Measurements from ENCODE around the gene ANKRD6. TPM values are rescaled to one million over a fixed set of nuclear protein-coding genes. Genes with fewer than 3 reads are reported as not detected.

The ANKRD6 gene
- polyA plus RNA-seq, 1 experiment: 1.1 TPM

GRCh38 chr6:89530982-89531381 is 98.0 kb downstream of the ANKRD6 start:
- Histone ChIP-seq H3K36me3 (ENCODE audit: control insufficient read depth, insufficient read depth, low read length) (no peaks in the 10 kb centered on the region), H3K27me3 (ENCODE audit: control insufficient read depth, insufficient read depth, low read length) (no peaks in the 10 kb centered on the region; the same call in 1 of the 2 replicates), H3K4me3 (ENCODE audit: low read depth, low read length) (no peak overlapping the region)
- CTCF ChIA-PET: no interaction called here
- POLR2A ChIA-PET: no interaction called here
- DNase-seq (ENCODE audit: low read depth): no peak
- no peak for TF ChIP-seq CTCF (IDR thresholded peaks at IDR 0.05; ENCODE audit: insufficient read depth, low read depth, low read length)

- no peaks in the 10 kb centered on the region for H3K36me3 ChIP-seq (ENCODE audit: control insufficient read depth, insufficient read depth, low read length)
- no peak overlapping the region for H3K4me3 ChIP-seq (ENCODE audit: low read depth, low read length)
- no peak for DNase-seq (ENCODE audit: low read depth)
- H3K27me3 ChIP-seq (ENCODE audit: control insufficient read depth, insufficient read depth, low read length): no peaks in the 10 kb centered on the region; the same call in 1 of the 2 replicates
- no peak for TF ChIP-seq CTCF (IDR thresholded peaks at IDR 0.05; ENCODE audit: insufficient read depth, low read depth, low read length)
- CTCF ChIA-PET: interaction anchor here (0.7 kb wide), 1 partner anchor 32 kb away, joined by 3 read pairs; no protein-coding TSS in a partner anchor
- POLR2A ChIA-PET: no interaction called here
Observed at GRCh38 chr6:89536231-89536630, 103.3 kb downstream of the ANKRD6 start.

GRCh38 chr6:89539779-89540178 is 106.8 kb downstream of the ANKRD6 start:
- no peak for TF ChIP-seq CTCF (IDR thresholded peaks at IDR 0.05; ENCODE audit: insufficient read depth, low read depth, low read length)
- Histone ChIP-seq H3K4me3 (ENCODE audit: low read depth, low read length) (no peak overlapping the region), H3K27me3 (ENCODE audit: control insufficient read depth, insufficient read depth, low read length) (no peaks in the 10 kb centered on the region; the same call in 1 of the 2 replicates), H3K36me3 (ENCODE audit: control insufficient read depth, insufficient read depth, low read length) (no peaks in the 10 kb centered on the region)
- ChIA-PET CTCF (no interaction called here), POLR2A (no interaction called here)
- no peak for DNase-seq (ENCODE audit: low read depth)

GRCh38 chr6:89542081-89542857 is 109.3 kb downstream of the ANKRD6 start:
- CTCF ChIA-PET: interaction anchor here (0.7 kb wide), 1 partner anchor 1081 kb away, joined by 3 read pairs; no protein-coding TSS in a partner anchor
- Histone ChIP-seq H3K27me3 (ENCODE audit: control insufficient read depth, insufficient read depth, low read length) (no peaks in the 10 kb centered on the region), H3K4me3 (ENCODE audit: low read depth, low read length) (no peak overlapping the region), H3K36me3 (ENCODE audit: control insufficient read depth, insufficient read depth, low read length) (no peaks in the 10 kb centered on the region)
- no peak for DNase-seq (ENCODE audit: low read depth)
- no peak for TF ChIP-seq CTCF (IDR thresholded peaks at IDR 0.05; ENCODE audit: insufficient read depth, low read depth, low read length)
- POLR2A ChIA-PET: no interaction called here

- no peaks in the 10 kb centered on the region for H3K36me3 ChIP-seq (ENCODE audit: control insufficient read depth, insufficient read depth, low read length)
- TF ChIP-seq CTCF (IDR thresholded peaks at IDR 0.05; ENCODE audit: insufficient read depth, low read depth, low read length): no peak
- ChIA-PET CTCF (no interaction called here), POLR2A (no interaction called here)
- no peak overlapping the region for H3K4me3 ChIP-seq (ENCODE audit: low read depth, low read length)
- no peak for DNase-seq (ENCODE audit: low read depth)
- no peaks in the 10 kb centered on the region for H3K27me3 ChIP-seq (ENCODE audit: control insufficient read depth, insufficient read depth, low read length)
Observed at GRCh38 chr6:89542866-89543265, 109.9 kb downstream of the ANKRD6 start.

Data from BJ (cell line).